HepG2 (cell line): ENCODE measurements around the gene C3orf80. TPM values are rescaled to one million over a fixed set of nuclear protein-coding genes. Genes with fewer than 3 reads are reported as not detected.

ENCODE experiments used
- ATAC-seq: fragments of 200-7000 bp; cut with Tn5 transposase; 3 replicates; pipeline ENCODE4 v1.9.1; 2020; ENCODE audit warnings: mild to moderate bottlenecking, moderate library complexity
- BruUV-seq: library from RNA; stranded (reverse); fragments of 400-500 nt; replicated peaks from 2 replicates; lab custom pipeline; 2021; lab: Mats Ljungman, UMichigan
- CTCF ChIA-PET: fragments of 300-600 bp; formaldehyde crosslinking; extraction: SDS; loops from one replicate; lab custom pipeline; 2021; ENCODE audit warnings: low total read pairs, inconsistent platforms, low intra/inter-chr PET ratio; lab: Yijun Ruan, JAX
- POLR2A ChIA-PET: fragments of 350-600 bp; sonication (Branson Sonifier 250); formaldehyde crosslinking; loops from one replicate; lab custom pipeline; 2020; ENCODE audit warnings: antibody characterized with exemption, inconsistent platforms; lab: Yijun Ruan, JAX
- DNase-seq: peaks from one replicate; pipeline ENCODE4 v3.0.0-alpha.2; 2015; ENCODE audit warnings: low spot score
- FAIRE-seq: peaks from 3 replicates; lab custom pipeline; 2011; peaks lifted over from hg19 to GRCh38; lab: Jason Lieb, UNC
- H2AFZ ChIP-seq: one replicate; pipeline ENCODE4 v1.6.1; 2011; ENCODE audit warnings: low read length, inconsistent platforms
- H3K27ac ChIP-seq: fragments of 300-600 bp; 3 replicates; pipeline ENCODE4 v1.8.0; 2011; ENCODE audit warnings: mixed run types, mild to moderate bottlenecking, mixed read lengths, low read length, inconsistent platforms; ENCODE audit not compliant: insufficient read depth; ENCODE audit errors: extremely low read length
- H3K27me3 ChIP-seq, 2 experiments: fragments of 200-600 bp in 1 of 2; 2 replicates in 1 of 2; 3 replicates in 1 of 2; pipeline versions ENCODE4 v1.6.0 to v1.8.0; 2011; ENCODE audit warnings: low read length in 2 of 2, mild to moderate bottlenecking in 2 of 2, moderate library complexity in 2 of 2, inconsistent platforms in 1 of 2; ENCODE audit not compliant: insufficient read depth in 2 of 2, control insufficient read depth in 1 of 2
- H3K36me3 ChIP-seq, 2 experiments: fragments of 200-600 bp in 1 of 2; replicated peaks in 1 of 2; 2 replicates in 1 of 2; 3 replicates in 1 of 2; pipeline versions ENCODE4 v1.5.1 to v1.8.0; 2011; ENCODE audit warnings: low read length in 2 of 2, inconsistent platforms in 1 of 2; ENCODE audit not compliant: insufficient read depth in 2 of 2, control insufficient read depth in 1 of 2
- H3K4me1 ChIP-seq: 2 replicates; pipeline ENCODE4 v1.5.1; 2012; ENCODE audit warnings: low read length, inconsistent platforms; ENCODE audit not compliant: insufficient read depth
- H3K4me2 ChIP-seq: 2 replicates; pipeline ENCODE4 v1.6.0; 2011; ENCODE audit warnings: low read depth, low read length, inconsistent platforms
- H3K4me3 ChIP-seq, 3 experiments: fragments of 200-600 bp in 1 of 3; sonication (generic), shearing (Covaris generic) in 1 of 3; replicated peaks in 1 of 3; 2 replicates each; pipeline ENCODE4 v1.5.1; 2011 to 2016; ENCODE audit warnings: low read length in 3 of 3, inconsistent platforms in 2 of 3, low read depth in 2 of 3, mild to moderate bottlenecking in 2 of 3, control low read depth in 1 of 3, mixed read lengths in 1 of 3; ENCODE audit not compliant: insufficient read depth in 1 of 3
- H3K79me2 ChIP-seq: one replicate; pipeline ENCODE4 v1.6.1; 2011; ENCODE audit warnings: low read length, inconsistent platforms; ENCODE audit not compliant: insufficient read depth
- H3K9ac ChIP-seq: 2 replicates; pipeline ENCODE4 v1.6.0; 2011; ENCODE audit warnings: mild to moderate bottlenecking, low read depth, low read length, inconsistent platforms; ENCODE audit not compliant: insufficient read depth
- H3K9me3 ChIP-seq: 2 replicates; pipeline ENCODE4 v1.5.1; 2012; ENCODE audit warnings: mild to moderate bottlenecking, low read length
- H4K20me1 ChIP-seq: 2 replicates; pipeline ENCODE4 v1.6.0; 2011; ENCODE audit warnings: inconsistent platforms, mild to moderate bottlenecking, low read length, moderate library complexity; ENCODE audit not compliant: insufficient read depth
- DMAP1 ChIP-seq: IDR thresholded peaks from 2 replicates; pipeline ENCODE4 v1.6.1; 2016
- ERF ChIP-seq: IDR thresholded peaks from 2 replicates; pipeline ENCODE4 v1.6.1; 2018; ENCODE audit warnings: missing biosample characterization, missing genetic modification reagents
- KLF6 ChIP-seq: IDR thresholded peaks from 2 replicates; pipeline ENCODE4 v1.8.0; 2016; ENCODE audit warnings: missing biosample characterization, missing genetic modification reagents
- PCBP2 ChIP-seq: fragments of 200-400 bp; formaldehyde crosslinking; optimal IDR thresholded peaks from 2 replicates; pipeline ENCODE3; 2018; ENCODE audit warnings: low read length, low read depth; ENCODE audit not compliant: poor library complexity, severe bottlenecking
- SALL2 ChIP-seq: sonication (generic); formaldehyde crosslinking; IDR thresholded peaks from 2 replicates; pipeline ENCODE4 v1.8.1; 2023; ENCODE audit warnings: mild to moderate bottlenecking, missing genetic modification reagents, inconsistent platforms
- ZBTB20 ChIP-seq: sonication (generic); formaldehyde crosslinking; IDR thresholded peaks from 2 replicates; pipeline ENCODE4 v1.8.1; 2023; ENCODE audit warnings: missing genetic modification reagents, low read depth, mild to moderate bottlenecking, borderline replicate concordance
- ZFP91 ChIP-seq: sonication (generic); formaldehyde crosslinking; IDR thresholded peaks from 2 replicates; pipeline ENCODE4 v1.9.0; 2022; ENCODE audit warnings: missing genetic modification reagents, mild to moderate bottlenecking, borderline replicate concordance
- ZNF282 ChIP-seq: fragments of 450-650 bp; IDR thresholded peaks from 2 replicates; pipeline ENCODE4 v1.6.1; 2018; ENCODE audit not compliant: partially characterized antibody
- ZNF639 ChIP-seq: conservative IDR thresholded peaks from 2 replicates; pipeline ENCODE4 v1.6.1; 2018; ENCODE audit warnings: missing genetic modification reagents
- ZNF768 ChIP-seq: sonication (generic); formaldehyde crosslinking; IDR thresholded peaks from 2 replicates; pipeline ENCODE4 v1.4.0; 2020; ENCODE audit warnings: missing genetic modification reagents
- ZSCAN20 ChIP-seq: sonication (generic); formaldehyde crosslinking; IDR thresholded peaks from 2 replicates; pipeline ENCODE4 v1.4.0; 2020; ENCODE audit warnings: missing genetic modification reagents, mild to moderate bottlenecking, borderline replicate concordance
- WGBS: methylation state at CpG from one replicate; pipeline ENCODE4 v1.1.6; 2017; ENCODE audit warnings: low lambda C conversion rate; 5-methylcytosine and 5-hydroxymethylcytosine counted together
- in situ Hi-C: cut with HindIII; loops from 2 replicates; pipeline ENCODE4 v1.10.0; 2017; ENCODE audit warnings: low pct_unique_long_range_greater_than_20kb; ENCODE audit not compliant: extremely low pct_ligation_motif_present
- intact Hi-C: fragments of 100-400 bp; cut with micrococcal nuclease; formaldehyde crosslinking; loops from one replicate; pipeline ENCODE4 v1.10.0; 2022; ENCODE audit not compliant: unreplicated experiment
- polyA plus RNA-seq, 8 experiments: library from polyadenylated mRNA; depleted of rRNA in 3 of 8; stranded (reverse) in 7 of 8; unstranded in 1 of 8; fragments of >200 nt; fragmentation: Illumina TruSeq in 4 of 8; extraction: Trizol in 4 of 8; gene quantifications; 2 replicates each; pipeline versions ENCODE4 v1.2.1 to v1.2.3, GENCODE V29; 2011 to 2016; ENCODE audit warnings: low read depth in 4 of 8, missing spikeins in 1 of 8, mixed read lengths in 1 of 8; ENCODE audit not compliant: insufficient read depth in 1 of 8
- total RNA-seq, 5 experiments: library from RNA; depleted of rRNA; stranded (reverse); fragments of >200 nt; fragmentation: Illumina TruSeq; extraction: Trizol; gene quantifications; 2 replicates each; pipeline ENCODE4 v1.2.3, GENCODE V29; 2016; ENCODE audit warnings: low read depth in 1 of 5
- TF ChIP-seq, protein P1 (sequence below): sonication (generic); formaldehyde crosslinking; IDR thresholded peaks from 2 replicates; pipeline ENCODE4 v1.5.0; 2020; ENCODE audit warnings: missing genetic modification reagents
- TF ChIP-seq, protein P2 (sequence below): sonication (generic); formaldehyde crosslinking; IDR thresholded peaks from 2 replicates; pipeline ENCODE4 v1.4.0; 2020; ENCODE audit warnings: missing genetic modification reagents, mild to moderate bottlenecking, borderline replicate concordance

C3orf80 gene
- total and polyA plus RNA-seq, 2 of the 13 experiments (the other 11 are each of a cell fraction or from before 2014, with no cell fraction given), result 0.03 to 0.04 TPM

- CTCF ChIA-PET, result no interaction called here
- DNase-seq, result no peak
- H3K9me3 ChIP-seq, result no peaks in the 10 kb centered on the region
- H3K27me3 ChIP-seq, result peaks cover 0 to 2% of the 10 kb centered on the region in 2 experiments; a peak in 2 of 5 replicates
- H3K4me2 ChIP-seq, result no peak overlapping the region
- POLR2A ChIA-PET, result no interaction called here
- no peaks in the 10 kb centered on the region for H4K20me1 ChIP-seq
- in situ Hi-C loops, result no loop called here
- no peak overlapping the region for H3K9ac ChIP-seq
- FAIRE-seq, result no peak
- no peak overlapping the region for H3K4me3 ChIP-seq
- intact Hi-C loops, result no loop called here
- WGBS, result 83% methylated on average over 1 of the region's 1 CpG
- H3K36me3 ChIP-seq, result no peaks in the 10 kb centered on the region
- BruUV-seq, result no TSS peak
- H2AFZ ChIP-seq, result no peak overlapping the region
- TF ChIP-seq SALL2 (CRISPR knock-in tag), result no peak
- TF ChIP-seq ZFP91 (CRISPR knock-in tag), result no peak
- no peak for TF ChIP-seq ZSCAN20
- TF ChIP-seq PCBP2, result no peak
- TF ChIP-seq ERF (CRISPR knock-in tag), result no peak
- TF ChIP-seq ZNF282, result no peak
- no peak for TF ChIP-seq DMAP1 (CRISPR knock-in tag)
- no peak for TF ChIP-seq ZNF768 (CRISPR knock-in tag)
- TF ChIP-seq, protein P1, sequence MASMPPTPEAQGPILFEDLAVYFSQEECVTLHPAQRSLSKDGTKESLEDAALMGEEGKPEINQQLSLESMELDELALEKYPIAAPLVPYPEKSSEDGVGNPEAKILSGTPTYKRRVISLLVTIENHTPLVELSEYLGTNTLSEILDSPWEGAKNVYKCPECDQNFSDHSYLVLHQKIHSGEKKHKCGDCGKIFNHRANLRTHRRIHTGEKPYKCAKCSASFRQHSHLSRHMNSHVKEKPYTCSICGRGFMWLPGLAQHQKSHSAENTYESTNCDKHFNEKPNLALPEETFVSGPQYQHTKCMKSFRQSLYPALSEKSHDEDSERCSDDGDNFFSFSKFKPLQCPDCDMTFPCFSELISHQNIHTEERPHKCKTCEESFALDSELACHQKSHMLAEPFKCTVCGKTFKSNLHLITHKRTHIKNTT (CRISPR knock-in tag), result no peak
- TF ChIP-seq, protein P2, sequence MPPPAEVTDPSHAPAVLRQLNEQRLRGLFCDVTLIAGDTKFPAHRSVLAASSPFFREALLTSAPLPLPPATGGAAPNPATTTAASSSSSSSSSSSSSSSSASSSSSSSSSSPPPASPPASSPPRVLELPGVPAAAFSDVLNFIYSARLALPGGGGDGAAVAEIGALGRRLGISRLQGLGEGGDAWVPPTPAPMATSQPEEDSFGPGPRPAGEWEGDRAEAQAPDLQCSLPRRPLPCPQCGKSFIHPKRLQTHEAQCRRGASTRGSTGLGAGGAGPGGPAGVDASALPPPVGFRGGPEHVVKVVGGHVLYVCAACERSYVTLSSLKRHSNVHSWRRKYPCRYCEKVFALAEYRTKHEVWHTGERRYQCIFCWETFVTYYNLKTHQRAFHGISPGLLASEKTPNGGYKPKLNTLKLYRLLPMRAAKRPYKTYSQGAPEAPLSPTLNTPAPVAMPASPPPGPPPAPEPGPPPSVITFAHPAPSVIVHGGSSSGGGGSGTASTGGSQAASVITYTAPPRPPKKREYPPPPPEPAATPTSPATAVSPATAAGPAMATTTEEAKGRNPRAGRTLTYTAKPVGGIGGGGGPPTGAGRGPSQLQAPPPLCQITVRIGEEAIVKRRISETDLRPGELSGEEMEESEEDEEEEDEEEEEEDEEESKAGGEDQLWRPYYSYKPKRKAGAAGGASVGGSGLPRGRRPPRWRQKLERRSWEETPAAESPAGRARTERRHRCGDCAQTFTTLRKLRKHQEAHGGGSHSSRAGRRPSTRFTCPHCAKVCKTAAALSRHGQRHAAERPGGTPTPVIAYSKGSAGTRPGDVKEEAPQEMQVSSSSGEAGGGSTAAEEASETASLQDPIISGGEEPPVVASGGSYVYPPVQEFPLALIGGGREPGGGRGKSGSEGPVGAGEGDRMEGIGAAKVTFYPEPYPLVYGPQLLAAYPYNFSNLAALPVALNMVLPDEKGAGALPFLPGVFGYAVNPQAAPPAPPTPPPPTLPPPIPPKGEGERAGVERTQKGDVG (CRISPR knock-in tag), result no peak
- TF ChIP-seq ZNF639 (CRISPR knock-in tag), result no peak
- no peak for TF ChIP-seq ZBTB20 (CRISPR knock-in tag)
- no peak for TF ChIP-seq KLF6 (CRISPR knock-in tag)
- no peak for ATAC-seq
- no peaks in the 10 kb centered on the region for H3K79me2 ChIP-seq
- no peak overlapping the region for H3K27ac ChIP-seq
- H3K4me1 ChIP-seq, result no peaks in the 10 kb centered on the region
These were observed 24.9 kb upstream of the C3orf80 start for GRCh38 chr3:160200353-160200752.
